Endothelial cell (in vitro differentiated cells): ENCODE data around the gene CD209. TPM values are rescaled to one million over a fixed set of nuclear protein-coding genes. Genes with fewer than 3 reads are reported as not detected.

Source experiments
- DNase-seq: peaks from one replicate; pipeline ENCODE4 v3.0.0; 2021; ENCODE audit warnings: low spot score
- H3K27ac Mint-ChIP-seq: one replicate; pipeline ENCODE4 v1.8.0; 2021; ENCODE audit warnings: mixed read lengths, inconsistent platforms; ENCODE audit not compliant: unreplicated experiment
- H3K27me3 Mint-ChIP-seq: one replicate; pipeline ENCODE4 v1.8.0; 2021; ENCODE audit warnings: mild to moderate bottlenecking, moderate library complexity, mixed read lengths, inconsistent platforms; ENCODE audit not compliant: unreplicated experiment
- H3K36me3 Mint-ChIP-seq: one replicate; pipeline ENCODE4 v1.8.0; 2021; ENCODE audit warnings: mild to moderate bottlenecking, low read depth, mixed read lengths, inconsistent platforms; ENCODE audit not compliant: unreplicated experiment
- H3K4me1 Mint-ChIP-seq: one replicate; pipeline ENCODE4 v1.8.0; 2021; ENCODE audit warnings: mild to moderate bottlenecking, mixed read lengths, inconsistent platforms; ENCODE audit not compliant: unreplicated experiment
- H3K4me3 Mint-ChIP-seq: one replicate; pipeline ENCODE4 v1.8.0; 2021; ENCODE audit warnings: mild to moderate bottlenecking, mixed read lengths, inconsistent platforms; ENCODE audit not compliant: unreplicated experiment
- H3K9me3 Mint-ChIP-seq: one replicate; pipeline ENCODE4 v1.8.0; 2021; ENCODE audit warnings: mixed read lengths, inconsistent platforms; ENCODE audit not compliant: unreplicated experiment
- total RNA-seq: library from RNA; stranded (reverse); fragmentation: NEBNext Ultra II Directional; extraction: Animal tissue kit (Norgen Biotek cat#: 25700); gene quantifications from one replicate; pipeline ENCODE4 v1.2.1, GENCODE V29; 2021; ENCODE audit not compliant: unreplicated experiment
- TF ChIP-seq, protein P1 (sequence below): fragments of 200-600 bp; sonication (generic); IDR thresholded peaks from one replicate; pipeline ENCODE4 v1.5.0; 2021; ENCODE audit warnings: antibody characterized with exemption; ENCODE audit not compliant: unreplicated experiment

Gene CD209
- total RNA-seq, 1 donor from 2014 or later, result not detected

DNA sequence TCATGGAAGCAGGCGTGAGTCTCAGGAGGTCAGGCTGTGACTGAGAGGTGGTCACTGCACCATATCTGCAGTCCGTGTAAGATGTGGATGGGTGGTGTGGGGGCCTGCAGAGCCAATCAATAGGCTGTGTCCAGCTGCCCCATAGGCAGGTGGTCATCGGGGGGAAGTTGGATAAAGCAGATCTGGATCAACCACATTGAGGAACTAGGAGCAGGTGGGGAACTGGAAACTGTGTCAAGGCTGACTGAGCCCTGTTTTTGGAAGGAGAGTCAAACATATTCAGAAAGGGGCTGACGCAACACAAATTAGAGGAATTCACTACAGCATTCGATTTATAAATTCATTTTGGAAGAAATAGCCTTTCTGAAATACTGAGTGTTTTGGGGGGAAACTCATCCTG lies 30.7 kb upstream of the CD209 start:
- no peaks in the 10 kb centered on the region for H3K36me3 Mint-ChIP-seq
- peaks cover 4% of the 10 kb centered on the region for H3K27me3 Mint-ChIP-seq
- H3K27ac Mint-ChIP-seq, result no peak overlapping the region
- H3K9me3 Mint-ChIP-seq, result no peaks in the 10 kb centered on the region
- no peak for DNase-seq
- no peak overlapping the region for H3K4me3 Mint-ChIP-seq
- TF ChIP-seq, protein P1, sequence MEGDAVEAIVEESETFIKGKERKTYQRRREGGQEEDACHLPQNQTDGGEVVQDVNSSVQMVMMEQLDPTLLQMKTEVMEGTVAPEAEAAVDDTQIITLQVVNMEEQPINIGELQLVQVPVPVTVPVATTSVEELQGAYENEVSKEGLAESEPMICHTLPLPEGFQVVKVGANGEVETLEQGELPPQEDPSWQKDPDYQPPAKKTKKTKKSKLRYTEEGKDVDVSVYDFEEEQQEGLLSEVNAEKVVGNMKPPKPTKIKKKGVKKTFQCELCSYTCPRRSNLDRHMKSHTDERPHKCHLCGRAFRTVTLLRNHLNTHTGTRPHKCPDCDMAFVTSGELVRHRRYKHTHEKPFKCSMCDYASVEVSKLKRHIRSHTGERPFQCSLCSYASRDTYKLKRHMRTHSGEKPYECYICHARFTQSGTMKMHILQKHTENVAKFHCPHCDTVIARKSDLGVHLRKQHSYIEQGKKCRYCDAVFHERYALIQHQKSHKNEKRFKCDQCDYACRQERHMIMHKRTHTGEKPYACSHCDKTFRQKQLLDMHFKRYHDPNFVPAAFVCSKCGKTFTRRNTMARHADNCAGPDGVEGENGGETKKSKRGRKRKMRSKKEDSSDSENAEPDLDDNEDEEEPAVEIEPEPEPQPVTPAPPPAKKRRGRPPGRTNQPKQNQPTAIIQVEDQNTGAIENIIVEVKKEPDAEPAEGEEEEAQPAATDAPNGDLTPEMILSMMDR, result no peak
- H3K4me1 Mint-ChIP-seq, result no peaks in the 10 kb centered on the region

DNA sequence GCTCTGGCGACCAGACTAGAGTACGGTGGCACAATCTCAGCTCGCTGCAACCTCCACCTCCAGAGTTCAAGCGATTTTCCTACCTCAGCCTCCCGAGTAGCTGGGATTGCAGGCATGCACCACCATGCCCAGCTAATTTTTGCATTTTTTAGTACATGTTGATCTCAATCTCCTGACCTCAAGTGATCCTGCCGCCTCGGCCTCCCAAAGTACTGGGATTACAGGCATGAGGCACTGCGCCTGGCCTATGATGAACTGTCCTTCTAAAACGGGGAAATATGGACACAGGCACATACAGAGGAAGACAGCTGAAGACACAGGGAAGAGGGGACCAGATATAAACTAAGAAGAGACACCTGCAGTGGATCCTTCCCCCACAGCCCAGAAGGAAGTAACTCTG lies 28.4 kb upstream of the CD209 start:
- TF ChIP-seq, protein P1, result no peak
- H3K4me1 Mint-ChIP-seq, result no peaks in the 10 kb centered on the region
- H3K9me3 Mint-ChIP-seq, result no peaks in the 10 kb centered on the region
- no peak overlapping the region for H3K4me3 Mint-ChIP-seq
- H3K36me3 Mint-ChIP-seq, result no peaks in the 10 kb centered on the region
- no peak overlapping the region for H3K27ac Mint-ChIP-seq
- peaks cover 2% of the 10 kb centered on the region for H3K27me3 Mint-ChIP-seq
- DNase-seq, result no peak

DNA sequence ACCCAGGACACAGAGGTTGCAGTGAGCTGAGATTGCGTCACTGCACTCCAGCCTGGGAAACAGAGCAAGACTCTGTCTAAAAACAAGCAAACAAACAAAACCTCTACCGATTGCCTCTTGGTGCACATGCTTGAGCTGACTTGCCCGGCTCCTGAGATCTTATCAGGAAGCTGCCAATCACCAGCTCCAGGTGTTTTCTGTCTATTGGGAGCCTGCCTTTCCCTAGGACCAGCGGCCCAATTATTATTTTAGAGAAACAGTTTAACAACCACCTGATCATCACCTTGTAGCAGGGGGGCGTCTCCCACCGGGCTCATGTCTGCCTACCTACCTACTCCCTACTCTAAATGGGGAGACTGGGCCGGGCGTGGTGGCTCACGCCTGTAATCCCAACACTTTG lies 26.5 kb upstream of the CD209 start:
- no peaks in the 10 kb centered on the region for H3K27me3 Mint-ChIP-seq
- TF ChIP-seq, protein P1, result no peak
- H3K36me3 Mint-ChIP-seq, result no peaks in the 10 kb centered on the region
- H3K4me1 Mint-ChIP-seq, result no peaks in the 10 kb centered on the region
- no peak overlapping the region for H3K27ac Mint-ChIP-seq
- no peak overlapping the region for H3K4me3 Mint-ChIP-seq
- DNase-seq, result no peak
- H3K9me3 Mint-ChIP-seq, result no peaks in the 10 kb centered on the region

DNA sequence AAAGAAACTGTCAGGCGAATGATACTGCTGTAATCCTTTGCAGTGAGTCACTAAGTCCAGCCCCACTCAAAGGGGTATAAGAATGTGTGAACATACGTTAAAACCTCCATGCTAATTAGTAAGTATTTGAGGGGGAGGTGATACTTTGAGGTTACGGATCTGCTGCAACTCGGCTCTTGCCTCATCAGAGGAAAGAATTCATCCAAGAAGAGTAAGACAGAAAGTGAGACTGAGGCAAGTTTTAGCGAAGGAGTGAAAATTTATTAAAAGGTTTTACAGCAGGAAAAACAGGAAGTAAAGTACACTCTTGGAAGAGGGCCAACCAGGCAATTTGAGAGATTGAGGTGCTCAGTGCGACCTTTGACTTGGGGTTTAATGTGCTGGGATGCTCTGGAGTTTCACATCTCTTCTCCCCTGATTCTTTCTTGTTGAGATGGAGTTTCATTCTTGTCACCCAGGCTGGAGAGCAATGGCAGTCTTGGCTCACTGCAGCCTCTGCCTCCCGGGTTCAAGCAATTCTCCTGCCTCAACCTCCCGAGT lies 25.5 kb upstream of the CD209 start:
- H3K4me1 Mint-ChIP-seq, result no peaks in the 10 kb centered on the region
- no peak for DNase-seq
- no peaks in the 10 kb centered on the region for H3K9me3 Mint-ChIP-seq
- TF ChIP-seq, protein P1, result no peak
- no peak overlapping the region for H3K4me3 Mint-ChIP-seq
- H3K27me3 Mint-ChIP-seq, result peaks cover 2% of the 10 kb centered on the region
- no peaks in the 10 kb centered on the region for H3K36me3 Mint-ChIP-seq
- no peak overlapping the region for H3K27ac Mint-ChIP-seq

DNA sequence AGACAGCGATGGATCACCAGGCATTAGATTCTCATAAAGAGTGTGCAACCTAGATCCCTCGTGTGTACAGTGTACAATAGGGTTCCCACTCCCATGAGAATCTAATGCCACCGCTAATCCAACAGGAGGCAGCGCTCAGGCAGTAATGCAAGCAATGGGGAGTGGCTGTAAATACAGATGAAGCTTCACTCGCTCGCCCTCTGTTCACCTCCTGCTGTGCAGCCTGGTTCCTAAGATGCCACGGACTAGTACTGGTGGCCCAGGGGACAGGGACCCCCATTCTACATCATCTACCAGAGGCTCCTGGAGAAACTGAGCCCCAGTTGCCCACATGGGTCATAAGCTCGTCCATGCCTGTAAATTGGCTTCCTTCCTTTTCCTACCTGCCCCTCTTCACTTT lies 23.7 kb upstream of the CD209 start:
- Mint-ChIP-seq H3K4me3 (no peak overlapping the region), H3K27ac (no peak overlapping the region), H3K4me1 (no peaks in the 10 kb centered on the region), H3K9me3 (no peaks in the 10 kb centered on the region), H3K36me3 (no peaks in the 10 kb centered on the region), H3K27me3 (peaks cover 2% of the 10 kb centered on the region)
- no peak for DNase-seq
- TF ChIP-seq, protein P1, result no peak
